GM19468 (cell line): Measurements from ENCODE around the gene SLC28A2.

Experiments
- ATAC-seq: cut with Tn5 transposase; IDR thresholded peaks from one replicate; pipeline ENCODE4 v1.9.1; 2021; ENCODE audit warnings: mild to moderate bottlenecking, moderate library complexity, moderate number of reproducible peaks; ENCODE audit not compliant: unreplicated experiment; ENCODE audit errors: extremely low read depth

The SLC28A2 gene

DNA sequence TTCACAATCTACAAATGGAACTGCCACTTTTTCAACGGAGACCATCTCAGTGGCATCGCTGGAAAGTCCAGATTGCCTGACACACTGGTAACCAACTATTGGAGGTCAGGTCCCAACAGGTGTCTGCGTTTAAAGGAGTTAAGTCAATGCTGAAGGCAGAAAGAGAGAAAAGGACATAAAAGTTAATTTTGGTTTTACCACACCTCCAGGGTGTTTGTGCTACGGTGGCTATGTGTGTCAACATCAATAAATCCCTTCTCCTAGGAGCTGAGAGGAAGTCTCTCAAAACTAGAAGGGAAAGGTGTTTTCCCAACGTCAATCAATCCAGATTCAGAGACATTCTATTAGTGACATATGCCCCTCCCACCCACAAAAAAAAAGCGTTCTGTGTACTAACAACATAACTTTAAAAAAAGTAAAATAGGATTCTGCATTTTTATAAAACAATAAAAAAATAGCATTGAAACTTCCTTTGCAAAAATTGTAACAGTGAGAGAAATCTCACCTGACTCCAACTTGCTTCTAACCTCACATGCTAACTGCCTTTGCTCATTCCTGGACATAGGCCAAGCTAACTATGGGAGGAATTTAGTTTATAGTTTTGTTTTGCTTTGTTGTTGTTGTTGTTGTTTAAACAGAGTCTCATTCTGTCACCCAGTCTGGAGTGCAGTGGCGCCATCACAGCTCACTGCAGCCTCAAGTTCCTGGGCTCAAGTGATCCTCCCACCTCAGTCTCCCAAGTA lies 67.6 kb downstream of the SLC28A2 start:
- no peak for ATAC-seq

GRCh38 chr15:45320581-45321205 lies 68.7 kb downstream of the SLC28A2 start:
- no peak for ATAC-seq

GRCh38 chr15:45326280-45326679 lies 74.2 kb downstream of the SLC28A2 start:
- ATAC-seq: no peak

DNA sequence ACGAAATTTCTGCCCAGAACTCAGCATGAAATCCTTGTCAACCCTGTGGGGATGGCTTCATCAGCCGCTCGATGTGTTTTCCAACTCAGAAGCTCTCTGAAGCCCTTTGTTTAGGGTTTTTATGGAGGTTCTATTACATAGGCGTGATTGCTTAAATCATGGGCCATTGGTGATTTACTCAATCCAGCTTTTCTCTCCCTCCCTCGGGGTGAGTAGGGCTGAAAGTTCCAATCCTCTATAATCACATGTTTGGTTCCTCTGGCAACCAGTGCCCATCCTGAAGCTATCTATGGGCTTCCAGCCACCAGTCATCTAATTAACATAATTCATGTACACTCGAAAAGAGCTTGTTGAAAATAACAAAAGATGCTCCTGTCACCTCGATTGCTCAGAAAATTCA lies 74.7 kb downstream of the SLC28A2 start:
- ATAC-seq: no peak
